ENCODE data around the gene IHH.

IHH gene

DNA sequence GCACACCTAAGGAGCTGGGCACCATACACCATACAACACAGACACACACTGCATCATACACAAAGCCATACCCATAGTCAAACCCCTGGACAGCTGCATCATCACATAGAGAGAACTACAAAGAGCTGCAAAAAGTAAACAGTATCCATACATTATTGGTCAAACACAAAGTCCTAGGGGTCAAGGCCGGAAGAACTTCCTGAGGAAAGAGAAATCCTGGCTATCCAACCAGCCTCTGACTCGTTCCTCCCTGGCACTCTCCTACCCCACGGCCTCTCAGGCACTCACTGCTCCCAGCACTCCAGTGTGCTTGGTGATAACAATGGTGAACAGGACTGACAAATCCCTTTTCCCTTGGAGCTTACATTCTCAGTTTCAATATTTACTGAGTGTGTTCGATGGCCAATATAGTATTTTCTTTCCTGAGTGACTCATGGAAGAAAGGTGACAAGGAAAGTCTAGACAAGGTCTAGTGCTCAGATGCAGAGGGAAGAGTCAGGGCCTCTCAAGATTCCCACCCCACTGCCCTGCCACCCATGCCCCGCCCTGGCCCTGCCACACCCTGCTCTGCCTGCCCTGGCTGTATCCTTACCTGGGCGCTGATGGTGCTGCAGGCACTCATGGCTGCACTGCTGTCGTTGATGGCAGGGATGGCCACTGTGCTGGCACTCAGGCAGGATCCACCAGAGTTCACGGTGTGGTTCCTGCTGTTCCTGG lies 22.8 kb downstream of the IHH start:
- no peak for DNase-seq

DNA sequence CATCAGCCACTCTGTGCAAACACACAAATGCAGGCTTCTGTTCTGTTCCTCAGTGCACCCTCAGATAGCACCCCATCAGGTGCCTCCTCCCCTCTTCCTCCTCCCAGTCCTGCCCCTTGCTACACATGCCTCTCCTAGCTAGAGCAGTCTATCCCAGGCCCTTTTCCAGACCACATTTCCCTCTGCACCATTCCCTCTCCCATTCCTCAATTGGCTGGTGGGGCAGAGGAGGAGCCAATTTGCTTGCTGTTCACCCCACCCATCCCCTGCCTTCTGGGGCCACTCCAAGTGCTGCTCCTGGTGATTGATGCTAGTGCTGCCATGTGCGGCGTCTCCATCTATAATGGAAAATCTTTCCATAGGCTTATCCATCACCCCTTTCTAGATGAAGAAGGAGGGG lies 24.8 kb downstream of the IHH start:
- DNase-seq, result no peak

DNA sequence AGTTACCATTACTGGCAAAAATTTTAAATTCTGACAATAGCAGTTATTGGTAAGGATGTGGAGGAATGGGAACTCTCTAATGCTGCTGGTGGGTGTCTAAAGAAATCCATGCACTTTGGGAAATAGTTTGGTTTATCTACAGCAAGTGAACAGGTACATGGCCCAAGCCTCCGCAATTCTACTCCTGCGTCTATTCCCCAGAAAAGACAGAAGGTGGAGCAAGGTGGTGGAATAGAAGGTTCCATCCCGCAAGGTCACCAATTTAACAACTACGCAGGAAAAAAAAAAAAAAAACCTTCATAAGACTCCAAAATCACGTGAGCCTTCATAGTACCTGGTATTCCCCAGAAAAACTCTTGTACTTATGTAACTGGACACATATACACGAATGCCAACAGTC lies 25.9 kb downstream of the IHH start:
- no peak for DNase-seq

DNA sequence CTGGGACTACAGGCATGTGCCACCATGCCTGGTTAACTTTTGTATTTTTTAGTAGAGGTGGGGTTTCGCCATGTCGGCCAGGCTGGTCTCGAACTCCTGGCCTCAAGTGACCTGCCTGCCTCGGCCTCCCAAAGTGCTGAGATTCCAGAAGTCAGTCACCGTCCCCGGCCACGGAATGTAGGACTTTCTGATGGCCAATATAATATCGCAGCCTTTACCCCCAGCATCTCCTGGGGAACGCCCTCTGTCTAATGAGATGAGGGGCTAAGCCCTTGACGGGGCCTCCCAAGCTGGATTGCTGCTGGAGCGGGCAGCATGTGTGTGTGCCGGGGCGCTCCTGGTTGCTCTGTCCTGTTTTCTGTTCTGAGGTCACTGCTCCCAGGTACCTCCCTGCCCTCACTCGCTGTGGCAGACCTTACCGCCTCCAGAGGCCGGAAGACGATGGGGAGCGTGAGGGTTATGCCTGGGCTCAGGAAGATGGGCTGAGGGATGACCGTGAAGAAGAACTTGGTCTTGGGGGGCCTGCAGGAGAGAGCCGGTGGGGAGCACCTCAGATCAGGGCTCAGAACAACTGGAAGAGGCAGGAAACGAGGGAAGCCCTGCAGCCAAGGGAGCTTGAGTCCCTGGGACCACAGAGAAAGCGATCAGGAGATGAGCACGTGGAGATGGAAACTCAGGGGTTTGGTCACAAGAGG lies 28.5 kb downstream of the IHH start:
- DNase-seq, result no peak

DNA sequence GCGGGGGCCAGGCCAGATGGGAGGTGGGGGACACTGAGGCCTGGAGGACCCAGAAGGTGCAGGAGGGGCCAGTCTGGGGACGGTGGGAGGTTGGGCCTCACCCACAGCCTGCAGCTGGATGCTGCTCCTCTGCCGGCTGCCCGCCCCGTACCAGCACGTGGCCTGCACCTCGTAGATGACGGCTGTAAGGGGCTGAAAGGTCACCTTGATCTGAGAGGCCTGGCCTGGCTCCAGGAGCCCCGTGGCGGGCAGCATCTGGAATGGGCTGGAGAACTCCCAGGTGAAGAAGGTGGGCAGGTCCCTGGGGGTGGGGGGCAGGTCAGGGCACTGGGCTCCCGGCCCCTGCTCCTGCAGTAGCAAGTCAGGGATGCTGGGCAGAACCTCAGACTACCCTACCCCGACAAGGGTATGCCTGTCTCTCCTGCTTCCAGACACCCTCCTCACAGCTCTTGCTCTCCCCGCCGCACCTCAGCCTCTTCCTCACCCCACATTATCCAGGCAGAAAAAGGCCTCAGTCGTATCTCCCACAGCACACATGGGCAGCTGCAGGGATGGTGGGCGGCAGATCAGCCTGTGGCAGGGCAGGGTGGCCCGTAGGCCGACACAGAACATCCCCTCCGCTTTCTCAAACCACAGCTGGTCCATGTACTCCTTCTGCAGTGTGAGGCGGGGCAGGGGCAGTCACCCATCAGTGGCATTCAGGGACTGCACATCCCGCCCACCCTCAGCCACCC lies 29.5 kb downstream of the IHH start:
- no peak for DNase-seq

DNA sequence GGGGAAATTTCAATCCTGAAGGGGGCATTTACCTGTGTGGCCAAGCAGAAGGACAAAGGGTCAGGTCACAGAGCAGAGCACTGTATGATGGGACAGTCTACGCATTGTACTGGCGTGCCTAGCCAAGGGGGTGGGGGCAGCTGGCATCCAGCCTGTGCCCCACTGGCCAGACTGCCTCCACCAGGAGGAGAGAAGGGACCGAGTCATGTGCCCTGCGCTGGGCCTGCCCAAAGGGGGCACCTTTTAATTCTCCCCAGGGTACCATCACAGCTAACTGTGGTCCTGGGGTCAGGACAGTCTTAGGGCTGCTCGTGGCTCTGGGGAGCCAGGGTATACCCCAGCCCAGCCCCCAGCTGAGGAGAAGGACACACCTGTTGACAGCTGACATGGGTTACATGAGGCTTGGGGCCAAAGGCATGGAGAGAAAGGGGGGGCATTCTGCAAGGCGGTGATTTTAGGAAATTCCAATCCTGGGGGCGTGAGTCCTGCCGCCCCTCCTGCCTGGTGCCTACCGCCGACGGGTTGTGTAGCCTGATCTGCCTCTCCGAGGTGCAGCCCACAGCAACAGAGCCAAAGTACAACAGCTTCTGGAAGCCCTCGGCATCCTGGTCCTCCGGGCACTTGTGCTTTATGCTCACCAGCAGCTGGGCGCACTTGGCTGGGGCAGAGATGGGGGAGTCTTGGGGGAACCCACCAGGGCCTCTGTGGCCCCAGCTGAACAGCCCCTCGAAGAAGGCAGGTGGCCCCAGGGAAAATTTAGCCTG lies 30.4 kb downstream of the IHH start:
- no peak for DNase-seq

DNA sequence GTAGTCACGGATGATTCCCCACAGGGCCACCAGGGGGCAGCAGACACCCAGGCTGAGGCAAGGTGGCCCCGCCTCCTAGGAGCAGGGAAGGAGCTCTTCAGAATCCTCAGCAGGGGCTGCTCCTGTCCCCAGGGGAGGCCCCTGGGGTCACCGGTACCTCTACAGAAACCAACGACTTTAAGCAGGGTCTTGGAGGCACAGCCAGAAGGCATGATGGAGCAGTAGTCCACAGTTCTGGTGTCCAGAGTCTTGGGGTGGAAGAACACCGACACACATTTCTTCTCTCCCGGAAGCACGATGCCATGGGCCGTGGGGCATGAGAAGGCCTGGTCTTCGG lies 30.9 kb downstream of the IHH start:
- peak; percentile 69 for DNase-seq

DNA sequence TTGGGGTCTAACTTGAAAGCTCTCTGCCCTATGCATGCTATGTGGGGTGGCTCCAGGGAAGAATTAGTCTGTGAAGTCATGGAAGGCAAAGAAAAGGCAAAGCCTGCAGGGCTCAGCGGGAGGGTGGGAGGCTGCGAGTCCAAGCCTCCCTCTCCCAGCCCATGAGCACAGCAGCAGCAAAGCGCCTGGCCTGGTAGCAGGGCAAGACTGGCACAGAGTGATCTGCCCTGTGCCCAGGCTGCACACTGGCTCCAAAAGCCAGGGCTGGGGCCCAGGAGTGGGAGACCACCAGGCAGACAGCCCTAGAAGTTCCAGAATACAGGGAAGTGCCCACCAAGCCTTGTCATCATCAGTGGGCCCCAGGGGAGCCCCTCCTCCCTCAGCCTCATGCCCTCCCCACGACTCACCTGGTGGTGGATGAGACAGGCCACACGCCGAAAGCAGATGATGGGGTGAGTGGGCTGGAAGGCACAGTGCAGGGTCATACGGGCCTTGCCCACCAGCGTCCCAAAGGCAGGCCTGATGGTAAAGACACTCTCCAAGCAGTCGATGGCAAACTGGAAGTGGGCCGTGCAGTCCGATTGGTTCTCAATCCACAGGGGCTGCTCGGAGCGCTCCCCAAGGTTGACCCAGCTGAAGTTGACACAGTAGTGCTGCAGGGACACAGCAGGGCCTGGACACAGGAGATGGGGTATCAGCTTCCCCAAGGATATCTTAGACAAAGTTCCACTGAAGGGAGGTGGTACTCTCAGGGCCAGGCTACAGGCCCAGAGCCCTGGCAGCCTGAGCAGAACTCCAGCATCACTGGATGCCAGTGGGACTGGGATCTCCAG lies 31.5 kb downstream of the IHH start:
- no peak for DNase-seq

DNA sequence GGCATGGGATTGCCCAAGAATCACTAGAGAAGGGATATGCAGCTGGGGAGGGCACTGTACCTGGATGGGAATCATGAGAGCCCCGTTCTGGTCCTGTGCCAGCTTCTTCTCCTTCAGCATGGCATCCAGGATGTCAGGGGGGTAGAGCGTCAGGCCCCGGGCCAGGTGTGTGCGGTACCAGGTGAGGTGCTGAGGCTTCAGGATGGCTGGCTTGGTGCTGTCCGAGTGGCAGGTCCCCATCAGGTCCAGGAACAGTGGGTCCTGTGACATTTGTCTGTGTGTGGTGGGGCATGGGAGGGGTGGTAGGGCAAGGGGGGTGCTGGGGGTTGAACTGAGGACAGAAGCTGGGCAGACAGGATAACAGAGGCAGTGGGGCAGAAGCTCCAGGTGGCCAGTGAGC lies 32.6 kb downstream of the IHH start:
- DNase-seq, result no peak

DNA sequence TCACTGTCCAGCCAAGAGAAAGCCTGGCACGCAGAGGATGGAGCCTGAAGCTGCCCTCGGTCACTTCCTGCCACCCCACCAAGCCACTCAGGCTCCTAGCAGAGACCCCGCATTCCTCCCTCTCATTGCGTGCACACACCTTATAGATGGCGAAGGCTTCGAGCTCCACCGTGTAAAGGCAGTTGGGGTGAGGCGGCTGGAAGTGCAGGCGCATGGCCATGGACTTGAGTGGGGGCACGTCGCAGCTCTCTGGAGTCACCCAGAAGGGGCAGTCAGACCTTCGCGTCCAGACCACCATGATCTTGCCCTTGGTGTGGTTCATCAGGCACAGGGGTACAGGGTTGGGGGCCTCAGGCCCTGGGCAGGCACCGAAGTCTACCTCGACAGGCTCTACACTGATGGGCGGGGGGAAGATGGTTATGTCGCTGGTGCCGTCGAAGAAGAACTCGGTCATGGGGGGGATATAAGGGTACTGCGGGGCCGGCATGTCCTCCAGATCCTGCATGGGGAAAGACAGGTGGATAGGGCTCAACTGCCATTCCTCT lies 33.1 kb downstream of the IHH start:
- no peak for DNase-seq

DNA sequence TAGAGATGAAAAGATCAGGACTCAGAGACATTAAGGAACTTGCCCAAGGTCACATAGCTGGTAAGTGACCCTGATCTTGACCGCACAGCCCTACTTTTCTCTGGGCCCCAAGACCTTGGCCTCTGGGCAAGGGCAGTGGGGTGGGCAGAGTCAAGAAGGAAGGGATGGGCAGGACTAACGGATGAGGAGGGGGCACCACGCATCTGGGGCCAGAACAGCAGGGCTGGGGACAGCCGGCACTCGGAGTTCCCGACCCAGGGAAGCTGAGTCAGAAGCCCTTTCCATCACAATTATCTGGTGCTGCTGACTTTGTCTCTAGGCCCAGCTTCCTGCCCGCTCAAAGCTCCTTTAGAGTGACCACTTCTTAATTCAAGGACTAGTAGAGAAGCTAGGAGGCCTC lies 33.8 kb downstream of the IHH start:
- no peak for DNase-seq

DNA sequence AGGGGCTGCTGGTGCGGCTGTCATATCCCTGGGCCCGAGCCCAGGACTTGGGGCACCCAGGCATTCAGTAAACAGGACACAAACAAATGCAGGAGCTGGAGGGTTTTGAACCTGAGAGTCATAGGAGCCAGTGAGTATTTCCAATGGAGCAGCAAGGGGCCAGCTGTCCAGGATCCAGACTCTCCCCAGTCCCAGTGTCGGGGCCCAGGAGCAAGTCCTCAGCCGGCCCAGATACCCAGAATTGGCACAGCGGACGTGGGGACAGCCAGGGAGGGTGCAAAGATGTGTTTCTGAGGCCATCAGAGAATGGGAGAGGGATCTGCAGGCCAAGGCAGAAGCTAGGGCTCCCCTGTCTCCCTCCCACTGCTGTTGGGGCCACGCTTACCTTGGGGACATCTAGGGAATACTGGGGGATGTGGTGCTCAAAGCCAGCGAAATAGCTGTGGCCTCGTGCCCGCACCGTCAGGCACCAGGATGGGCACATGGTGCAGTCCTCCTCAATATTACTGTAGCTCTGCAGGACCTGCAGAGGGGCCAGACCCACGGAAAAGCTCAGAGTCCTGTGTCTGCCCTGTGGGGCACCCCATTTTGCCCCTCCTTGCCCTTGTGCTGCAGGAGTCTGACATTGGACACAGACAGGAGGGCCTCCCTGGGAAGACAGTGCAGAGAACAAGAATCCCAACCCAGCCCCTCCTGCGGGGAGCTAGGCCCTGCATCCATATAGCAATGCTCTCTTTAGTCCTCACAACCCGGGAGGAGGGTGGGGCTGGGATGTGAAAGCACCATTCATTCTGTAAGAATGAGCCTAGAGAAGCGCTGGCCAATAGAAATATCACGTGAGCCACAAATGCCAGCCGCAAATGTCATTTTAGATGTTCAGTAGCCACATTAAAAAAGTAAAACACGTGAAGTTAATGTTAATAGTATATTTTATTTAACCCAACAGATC lies 34.8 kb downstream of the IHH start:
- DNase-seq, result no peak

DNA sequence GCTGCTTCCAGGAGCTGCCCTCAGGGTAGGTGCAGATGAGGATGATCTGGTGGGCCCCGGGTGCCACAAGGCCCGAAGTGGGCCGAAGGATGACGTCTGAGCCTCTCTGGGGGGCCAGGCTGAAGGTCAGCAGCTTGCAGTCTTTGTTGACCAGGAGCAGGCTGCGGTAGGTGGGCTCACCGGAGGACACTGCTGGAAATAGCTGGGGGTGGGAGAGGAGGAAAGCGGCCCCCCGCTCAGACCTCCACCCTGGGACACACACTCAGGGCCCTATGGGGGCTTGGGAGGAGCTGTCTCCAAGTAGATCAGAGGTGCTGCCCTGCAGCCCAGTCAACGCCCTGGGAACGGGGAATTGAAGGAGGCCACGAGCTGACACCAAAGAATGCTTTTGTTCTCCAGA lies 36.7 kb downstream of the IHH start:
- no peak for DNase-seq

DNA sequence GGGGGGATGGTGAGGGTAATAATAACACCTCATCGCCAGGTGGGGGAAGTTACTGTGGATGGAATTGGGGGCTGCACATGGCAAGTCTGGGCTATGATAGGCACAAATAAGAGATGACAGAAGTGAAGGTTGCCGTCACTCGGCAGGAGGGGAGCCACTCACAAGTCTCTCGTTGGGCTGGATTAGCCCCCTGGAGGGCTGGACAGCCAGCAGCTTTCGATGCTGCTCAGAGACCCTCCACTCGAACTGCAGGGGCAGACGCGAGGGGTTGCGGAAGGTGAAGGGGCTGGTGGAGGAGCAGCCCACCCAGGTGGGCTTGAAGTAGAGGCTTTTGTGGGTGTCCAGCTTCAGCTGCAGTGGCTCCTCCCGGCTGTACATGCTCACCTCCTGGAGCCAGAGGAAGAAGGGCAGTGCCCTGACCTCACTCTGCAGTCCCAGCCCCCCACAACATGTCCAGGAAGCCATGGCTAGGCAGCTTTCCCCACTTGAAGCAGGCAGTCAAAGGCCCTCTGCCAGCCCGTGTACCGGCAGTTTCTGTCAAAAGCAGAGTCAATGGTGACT lies 37.6 kb downstream of the IHH start:
- no peak for DNase-seq

DNA sequence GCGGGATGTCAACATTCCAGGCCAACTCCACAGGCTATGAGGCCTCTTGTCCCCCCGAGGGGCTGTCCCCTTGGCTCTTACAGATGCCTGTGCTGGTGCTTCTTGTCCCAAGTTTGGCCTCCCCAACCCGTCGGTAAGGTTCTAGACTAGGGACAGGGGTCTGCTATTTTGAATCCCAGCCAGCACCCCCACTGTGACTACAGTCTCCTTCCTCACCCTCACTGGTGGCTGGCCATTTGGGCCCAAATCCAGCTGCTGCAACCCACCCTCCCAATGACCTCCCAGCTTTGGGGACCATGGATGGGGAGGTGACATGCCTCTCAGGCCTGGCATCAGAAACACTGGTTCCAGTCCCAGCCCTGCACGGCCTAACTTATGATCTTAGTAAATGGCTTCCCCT lies 38.1 kb downstream of the IHH start:
- no peak for DNase-seq

DNA sequence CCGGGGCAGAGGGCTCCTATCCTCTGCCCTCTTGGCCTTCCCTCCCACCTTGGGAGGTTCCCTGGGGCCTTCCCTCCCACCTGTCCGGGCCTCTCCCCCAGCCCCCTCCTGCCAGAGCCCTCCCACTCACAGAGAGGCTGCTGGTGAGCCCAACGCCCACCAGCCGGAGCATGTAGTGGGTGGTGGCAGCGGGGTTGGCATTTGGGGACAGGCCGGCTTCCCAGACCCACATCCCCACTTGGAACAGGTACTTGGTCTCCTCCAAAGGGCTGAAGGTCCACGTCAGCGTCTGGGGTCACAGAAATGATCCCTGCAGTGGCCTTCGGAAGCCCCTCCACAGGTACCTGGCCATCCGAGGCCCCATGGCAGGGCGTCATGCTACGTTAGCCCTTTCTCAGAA lies 38.7 kb downstream of the IHH start:
- DNase-seq, result no peak

DNA sequence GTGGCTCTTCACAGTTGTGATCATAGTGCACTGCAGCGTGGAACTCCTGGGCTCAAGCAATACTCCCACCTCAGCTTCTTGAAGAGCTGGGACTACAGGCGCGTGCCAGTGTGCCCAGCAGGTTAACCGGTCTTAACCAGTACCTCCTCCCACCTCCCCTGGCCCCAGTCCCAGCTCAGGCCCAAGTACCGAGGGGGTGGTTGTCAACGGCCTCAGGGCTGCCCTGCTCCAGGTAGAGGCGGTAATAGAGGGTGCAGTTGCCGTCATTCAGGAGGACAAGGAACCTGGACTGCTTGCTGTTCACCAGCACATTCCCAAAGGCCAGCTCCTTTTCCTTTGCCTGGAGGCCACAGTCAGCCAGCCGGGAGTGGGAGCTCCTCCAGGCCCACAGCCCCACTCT lies 39.1 kb downstream of the IHH start:
- DNase-seq, result no peak

DNA sequence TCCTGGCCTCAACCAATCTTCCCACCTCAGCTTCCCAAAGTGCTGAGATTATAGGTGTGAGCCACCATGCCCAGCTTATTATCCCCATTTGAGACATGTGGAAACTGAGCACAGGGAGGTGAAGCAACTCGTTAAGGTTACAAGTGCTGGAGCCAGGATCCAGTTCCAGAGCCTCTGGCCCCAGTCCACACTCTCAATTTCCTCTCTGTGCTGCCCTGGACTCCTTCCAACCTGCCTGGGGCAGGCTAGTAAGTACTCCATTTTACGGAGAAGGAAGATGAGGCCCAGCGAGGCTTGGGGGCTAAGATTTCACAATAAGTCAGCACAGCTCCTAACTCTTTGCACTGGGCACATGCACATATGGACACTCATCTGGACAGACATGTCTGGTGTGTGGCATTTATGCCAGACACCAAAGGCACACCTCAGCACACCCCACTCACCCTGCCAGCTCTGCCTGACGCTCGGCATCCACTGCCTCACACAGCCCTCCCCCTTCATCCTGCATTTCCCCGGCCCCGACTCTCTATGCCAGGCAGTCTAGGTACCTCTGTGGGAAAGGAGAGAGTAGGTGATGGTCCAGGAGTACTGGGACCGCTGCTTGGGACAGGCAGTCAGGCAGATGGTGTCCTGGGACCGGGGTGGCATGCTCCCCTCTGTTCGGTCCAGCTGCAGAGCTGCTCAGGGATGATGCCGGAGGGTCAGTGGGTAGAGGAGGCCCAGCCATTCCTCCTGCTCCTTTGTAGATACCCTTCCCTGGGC lies 39.9 kb downstream of the IHH start:
- DNase-seq, result no peak

DNA sequence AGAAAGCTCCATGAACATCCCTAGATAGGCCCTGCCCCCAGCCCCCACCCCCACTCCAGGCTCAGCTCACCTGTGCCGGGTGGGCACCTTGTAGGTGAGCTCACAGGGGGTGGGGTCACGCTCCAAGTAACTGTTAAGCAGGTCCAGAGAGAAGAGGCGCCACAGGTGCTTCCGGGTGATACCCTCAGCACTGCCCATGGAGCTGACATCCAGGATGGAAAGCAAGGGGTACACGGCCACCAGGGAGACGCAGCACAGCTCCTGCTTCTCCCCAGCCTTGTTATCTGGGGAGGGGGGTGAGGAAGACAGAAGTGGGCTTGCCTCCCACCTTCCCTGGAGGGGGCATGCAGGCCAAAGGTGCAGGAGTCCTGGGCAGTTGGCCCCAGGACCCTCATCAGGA lies 41.3 kb downstream of the IHH start:
- DNase-seq, result no peak

DNA sequence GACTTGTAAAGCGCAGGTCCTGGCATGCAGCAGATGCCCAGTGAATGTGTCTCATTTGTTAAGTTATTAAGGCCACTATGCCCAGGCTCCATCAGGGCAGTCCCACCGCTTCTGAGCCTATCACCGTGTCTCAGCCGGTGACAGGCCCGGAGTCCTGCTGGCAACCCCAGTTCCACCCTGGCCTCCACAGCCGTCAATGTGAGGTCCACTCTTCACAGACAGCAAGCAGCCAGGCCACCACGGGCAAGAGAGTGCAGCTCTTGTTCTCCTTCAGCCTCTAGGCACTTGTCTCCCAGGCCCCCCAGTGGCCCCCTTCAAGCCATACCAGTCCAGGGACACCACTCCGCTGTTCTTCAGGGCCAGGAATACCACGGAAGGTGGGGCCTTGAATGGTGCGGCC lies 42.0 kb downstream of the IHH start:
- DNase-seq, result no peak
